IMR-90 (cell line): ENCODE data around the gene KIF13A. TPM values are rescaled to one million over a fixed set of nuclear protein-coding genes. Genes with fewer than 3 reads are reported as not detected.

Source experiments
- ATAC-seq: fragments of 200-7000 bp; cut with Tn5 transposase; 2 replicates; pipeline ENCODE4 v1.9.1; 2020; ENCODE audit warnings: low read depth, mild to moderate bottlenecking, moderate library complexity
- BruUV-seq: library from RNA; stranded (reverse); fragments of 400-500 nt; replicated peaks from 2 replicates; lab custom pipeline; 2021; lab: Mats Ljungman, UMichigan
- CTCF ChIA-PET: fragments of 300-600 bp; formaldehyde crosslinking; extraction: SDS; loops from one replicate; lab custom pipeline; 2021; ENCODE audit warnings: antibody characterized with exemption; lab: Yijun Ruan, JAX
- POLR2A ChIA-PET: fragments of 300-600 bp; sonication (Branson Sonifier 250); formaldehyde crosslinking; loops from one replicate; lab custom pipeline; 2022; ENCODE audit warnings: antibody characterized with exemption; ENCODE audit not compliant: unreplicated experiment; lab: Charles Lee
- DNase-seq: peaks from one replicate; pipeline ENCODE4 v3.0.0; 2013
- H2AFZ ChIP-seq: replicated peaks from 2 replicates; pipeline ENCODE3; 2013; ENCODE audit warnings: low read length, mild to moderate bottlenecking; ENCODE audit not compliant: poor library complexity
- H2AK5ac ChIP-seq: 2 replicates; pipeline ENCODE4 v1.6.1; 2013; ENCODE audit warnings: low read depth, low read length, inconsistent platforms
- H2AK9ac ChIP-seq: replicated peaks from 2 replicates; pipeline ENCODE3; 2013; ENCODE audit warnings: mild to moderate bottlenecking, low read depth, low read length, moderate library complexity; ENCODE audit not compliant: poor library complexity
- H2BK120ac ChIP-seq: 2 replicates; pipeline ENCODE4 v1.6.1; 2013; ENCODE audit warnings: low read depth, low read length, inconsistent platforms
- H2BK15ac ChIP-seq: 3 replicates; pipeline ENCODE4 v1.6.1; 2013; ENCODE audit warnings: low read depth, low read length, inconsistent platforms
- H2BK20ac ChIP-seq: 2 replicates; pipeline ENCODE4 v1.6.1; 2013; ENCODE audit warnings: low read depth, mild to moderate bottlenecking, inconsistent platforms, low read length, moderate library complexity
- H2BK5ac ChIP-seq: 2 replicates; pipeline ENCODE4 v1.6.1; 2013; ENCODE audit warnings: mild to moderate bottlenecking, low read depth, low read length, inconsistent platforms; ENCODE audit not compliant: poor library complexity, severe bottlenecking
- H3K14ac ChIP-seq: replicated peaks from 2 replicates; pipeline ENCODE4 v1.6.1; 2013; ENCODE audit warnings: low read depth, low read length, inconsistent platforms
- H3K18ac ChIP-seq: 2 replicates; pipeline ENCODE4 v1.6.1; 2013; ENCODE audit warnings: low read depth, low read length, control low read depth
- H3K23ac ChIP-seq: 2 replicates; pipeline ENCODE4 v1.6.1; 2013; ENCODE audit warnings: low read depth, low read length, inconsistent platforms
- H3K27ac ChIP-seq: 2 replicates; pipeline ENCODE4 v1.5.1; 2013; ENCODE audit warnings: mild to moderate bottlenecking, control low read depth, low read length; ENCODE audit not compliant: insufficient read depth
- H3K27me3 ChIP-seq: 2 replicates; pipeline ENCODE4 v1.6.1; 2013; ENCODE audit warnings: low read length; ENCODE audit not compliant: control insufficient read depth, insufficient read depth
- H3K36me3 ChIP-seq: 2 replicates; pipeline ENCODE4 v1.6.1; 2013; ENCODE audit warnings: low read length, mixed read lengths; ENCODE audit not compliant: control insufficient read depth, insufficient read depth
- H3K4ac ChIP-seq: 2 replicates; pipeline ENCODE4 v1.6.1; 2013; ENCODE audit warnings: low read depth, low read length, inconsistent platforms
- H3K4me1 ChIP-seq: 2 replicates; pipeline ENCODE4 v1.6.1; 2013; ENCODE audit warnings: low read length, mixed read lengths; ENCODE audit not compliant: control insufficient read depth, insufficient read depth
- H3K4me2 ChIP-seq: 2 replicates; pipeline ENCODE4 v1.6.1; 2013; ENCODE audit warnings: low read depth, mild to moderate bottlenecking, control low read depth, low read length, moderate library complexity
- H3K4me3 ChIP-seq: 2 replicates; pipeline ENCODE4 v1.5.1; 2013; ENCODE audit warnings: low read depth, mild to moderate bottlenecking, control low read depth, low read length, moderate library complexity; ENCODE audit not compliant: insufficient read depth
- H3K56ac ChIP-seq: 2 replicates; pipeline ENCODE4 v1.6.1; 2013; ENCODE audit warnings: low read length, inconsistent platforms; ENCODE audit not compliant: insufficient read depth; ENCODE audit errors: extremely low read depth
- H3K79me1 ChIP-seq, 2 experiments: 2 replicates each; pipeline ENCODE4 v1.6.1; 2013; ENCODE audit warnings: low read length in 2 of 2, inconsistent platforms in 1 of 2, low read depth in 1 of 2
- H3K9ac ChIP-seq: 2 replicates; pipeline ENCODE4 v1.6.1; 2013; ENCODE audit warnings: low read depth, low read length, control low read depth
- H3K9me1 ChIP-seq: 2 replicates; pipeline ENCODE4 v1.6.1; 2013; ENCODE audit warnings: low read length, inconsistent platforms; ENCODE audit not compliant: insufficient read depth
- H3K9me3 ChIP-seq: 2 replicates; pipeline ENCODE4 v1.6.1; 2013; ENCODE audit warnings: low read length; ENCODE audit not compliant: control insufficient read depth, insufficient read depth
- H4K20me1 ChIP-seq: 2 replicates; pipeline ENCODE4 v1.6.1; 2013; ENCODE audit warnings: low read length, inconsistent platforms; ENCODE audit not compliant: insufficient read depth
- H4K5ac ChIP-seq: 2 replicates; pipeline ENCODE4 v1.6.1; 2013; ENCODE audit warnings: mild to moderate bottlenecking, low read depth, low read length, control low read depth
- H4K8ac ChIP-seq, 2 experiments: 2 replicates each; pipeline ENCODE4 v1.6.1; 2013; ENCODE audit warnings: low read depth in 2 of 2, low read length in 2 of 2, control low read depth in 1 of 2, inconsistent platforms in 1 of 2
- H4K91ac ChIP-seq: 2 replicates; pipeline ENCODE4 v1.6.1; 2013; ENCODE audit warnings: low read depth, low read length, inconsistent platforms; ENCODE audit not compliant: insufficient read depth
- CEBPB ChIP-seq: IDR thresholded peaks from 2 replicates; pipeline ENCODE4 v1.6.1; 2012; ENCODE audit warnings: low read depth, low read length, improper control_type of control experiment
- WGBS, 2 experiments: methylation state at CpG; one replicate each; pipeline versions ENCODE4 v1.1.5 to v1.1.7; 2013; ENCODE audit warnings: missing lambda C conversion rate in 2 of 2; ENCODE audit not compliant: insufficient read length in 1 of 2; ENCODE audit errors: extremely low coverage in 2 of 2; 5-methylcytosine and 5-hydroxymethylcytosine counted together
- dilution Hi-C: fragments of 300-500 bp; cut with HindIII; formaldehyde crosslinking; loops from one replicate; pipeline ENCODE4 v1.14.3; 2018; ENCODE audit warnings: low sequenced_read_pairs; ENCODE audit not compliant: unreplicated experiment
- in situ Hi-C: fragments of 300-500 bp; cut with MboI; formaldehyde crosslinking; loops from 3 replicates; pipeline ENCODE4 v1.14.3; 2019; ENCODE audit warnings: low sequenced_read_pairs, inconsistent platforms, mixed read lengths
- intact Hi-C: fragments of 100-400 bp; cut with micrococcal nuclease; formaldehyde crosslinking; loops from 2 replicates; pipeline ENCODE4 v1.10.0; 2022
- polyA plus RNA-seq, 3 experiments: library from polyadenylated mRNA; depleted of rRNA; stranded (reverse); fragments of >200 nt; gene quantifications; 2 replicates each; pipeline ENCODE4 v1.2.3, GENCODE V29; 2012; ENCODE audit warnings: low replicate concordance in 1 of 3
- total RNA-seq: library from RNA; depleted of rRNA; stranded (reverse); fragments of >200 nt; gene quantifications from 2 replicates; pipeline ENCODE4 v1.2.3, GENCODE V29; 2012

KIF13A gene
- total and polyA plus RNA-seq, 2 of the 4 experiments (the other 2 are of a cell fraction): 23.3 to 51.8 TPM

DNA sequence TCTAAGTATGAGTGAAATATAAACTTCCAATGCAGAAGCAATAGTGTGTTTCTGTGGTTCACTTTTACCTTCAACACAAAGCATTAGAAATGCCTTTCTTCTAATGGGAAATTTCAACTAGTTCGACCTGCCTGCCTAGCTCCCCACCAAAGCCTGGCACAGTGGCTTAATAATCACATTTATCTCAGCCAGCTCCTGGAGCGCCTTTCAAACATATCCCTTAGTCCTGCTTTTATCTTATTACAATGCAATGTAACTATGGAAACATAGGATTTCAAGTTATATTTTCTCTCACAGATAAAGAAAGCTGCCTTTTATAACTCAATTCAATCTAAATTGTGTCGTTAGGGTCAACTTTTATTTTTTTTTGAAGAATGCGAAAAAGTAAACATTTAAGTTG lies 53.7 kb downstream of the KIF13A start:
- WGBS, 2 experiments: no CpG with 5 or more reads among the region's 4 CpGs
- H3K4ac ChIP-seq: no peak overlapping the region
- DNase-seq: no peak
- peak overlapping the region; percentile 9; the same call in 1 of the 2 replicates for H2BK120ac ChIP-seq
- 0 out of 3 replicates have a peak overlapping the region, but pooled peaks have one; percentile 5 for H2BK15ac ChIP-seq
- H3K56ac ChIP-seq: no peak overlapping the region
- no peak overlapping the region for H2AK5ac ChIP-seq
- H4K5ac ChIP-seq: no peak overlapping the region
- no peaks in the 10 kb centered on the region for H3K9me3 ChIP-seq
- no peak overlapping the region for H3K27ac ChIP-seq
- H4K8ac ChIP-seq: no peak overlapping the region
- H2BK5ac ChIP-seq: no peak overlapping the region
- no peak overlapping the region for H4K91ac ChIP-seq
- H3K14ac ChIP-seq: no peak overlapping the region
- no peak overlapping the region for H2AK9ac ChIP-seq
- no peak overlapping the region for H3K4me2 ChIP-seq
- ChIA-PET CTCF (no interaction called here), POLR2A (no interaction called here)
- no peak overlapping the region for H3K4me3 ChIP-seq
- peaks cover 36 to 81% of the 10 kb centered on the region in 2 experiments for H3K79me1 ChIP-seq
- no peaks in the 10 kb centered on the region for H4K20me1 ChIP-seq
- peaks cover 19% of the 10 kb centered on the region for H3K9me1 ChIP-seq
- no TSS peak for BruUV-seq
- H2BK20ac ChIP-seq: no peak overlapping the region
- no peak overlapping the region for H3K23ac ChIP-seq
- H2AFZ ChIP-seq: no peak overlapping the region
- ATAC-seq: no peak
- peaks cover 16% of the 10 kb centered on the region for H3K4me1 ChIP-seq
- intact Hi-C loops (no loop called here), in situ Hi-C loops (no loop called here), dilution Hi-C loops (no loop called here)
- no peak for TF ChIP-seq CEBPB
- no peaks in the 10 kb centered on the region for H3K36me3 ChIP-seq
- H3K9ac ChIP-seq: no peak overlapping the region
- H3K27me3 ChIP-seq: no peaks in the 10 kb centered on the region
- H3K18ac ChIP-seq: no peak overlapping the region
